K562 (cell line): Measurements from ENCODE around the gene FILIP1L. TPM values are rescaled to one million over a fixed set of nuclear protein-coding genes. Genes with fewer than 3 reads are reported as not detected.

Experiments used
- ATAC-seq: fragments of 200-7000 bp; cut with Tn5 transposase; 3 replicates; pipeline ENCODE4 v1.9.1; 2020; ENCODE audit warnings: moderate library complexity
- BruUV-seq: library from RNA; stranded (reverse); fragments of 400-500 nt; replicated peaks from 2 replicates; lab custom pipeline; 2021; lab: Mats Ljungman, UMichigan
- CTCF ChIA-PET: fragments of 300-600 bp; formaldehyde crosslinking; extraction: SDS; loops from one replicate; lab custom pipeline; 2021; ENCODE audit warnings: low intra/inter-chr PET ratio; lab: Yijun Ruan, JAX
- POLR2A ChIA-PET: fragments of 300-600, 350-650 bp; sonication (Branson Sonifier 250); formaldehyde crosslinking; extraction: SDS; loops from one replicate; lab custom pipeline; 2021; ENCODE audit warnings: antibody characterized with exemption, inconsistent platforms; lab: Yijun Ruan, JAX
- DNase-seq, 4 experiments: peaks; one replicate each; pipeline versions ENCODE4 v3.0.0 to v3.0.0-alpha.2; 2011 to 2018; ENCODE audit warnings: low spot score in 3 of 4, mixed read lengths in 3 of 4; ENCODE audit errors: extremely low read depth in 1 of 4
- FAIRE-seq: peaks from 2 replicates; lab custom pipeline; 2011; peaks lifted over from hg19 to GRCh38; lab: Jason Lieb, UNC
- H2AFZ ChIP-seq: 2 replicates; pipeline ENCODE4 v1.6.0; 2011; ENCODE audit warnings: low read depth, low read length, control low read depth, inconsistent platforms
- H3K27ac ChIP-seq: fragments of 200-600 bp; 3 replicates; pipeline ENCODE4 v1.8.0; 2011; ENCODE audit warnings: low read depth, mild to moderate bottlenecking, control low read depth, inconsistent platforms, low read length, moderate library complexity, mixed read lengths; ENCODE audit errors: extremely low read depth
- H3K27me3 ChIP-seq, 2 experiments: fragments of 300-600 bp in 1 of 2; 2 replicates in 1 of 2; 3 replicates in 1 of 2; pipeline versions ENCODE4 v1.6.0 to v1.8.0; 2011; ENCODE audit warnings: inconsistent platforms in 2 of 2, low read length in 2 of 2, mild to moderate bottlenecking in 1 of 2, mixed read lengths in 1 of 2, moderate library complexity in 1 of 2; ENCODE audit not compliant: control insufficient read depth in 2 of 2, insufficient read depth in 2 of 2
- H3K36me3 ChIP-seq: fragments of 300-600 bp; 3 replicates; pipeline ENCODE4 v1.8.0; 2011; ENCODE audit warnings: mild to moderate bottlenecking, low read length, inconsistent platforms; ENCODE audit not compliant: control insufficient read depth, insufficient read depth
- H3K4me1 ChIP-seq, 2 experiments: fragments of 200-600 bp in 1 of 2; replicated peaks in 1 of 2; 2 replicates in 1 of 2; 3 replicates in 1 of 2; pipeline versions ENCODE4 v1.5.1 to v1.8.0; 2011; ENCODE audit warnings: inconsistent platforms in 2 of 2, low read length in 2 of 2, mild to moderate bottlenecking in 1 of 2, mixed read lengths in 1 of 2, moderate library complexity in 1 of 2; ENCODE audit not compliant: control insufficient read depth in 2 of 2, insufficient read depth in 2 of 2
- H3K4me2 ChIP-seq: 2 replicates; pipeline ENCODE4 v1.6.1; 2011; ENCODE audit warnings: low read length, control low read depth, inconsistent platforms, mixed read lengths; ENCODE audit not compliant: insufficient read depth
- H3K4me3 ChIP-seq: fragments of 200-600 bp; sonication (generic), shearing (Covaris generic); 2 replicates; pipeline ENCODE4 v1.5.1; 2016; ENCODE audit warnings: control low read depth, inconsistent platforms
- H3K79me2 ChIP-seq: fragments of 200-600 bp; 3 replicates; pipeline ENCODE4 v1.8.0; 2011; ENCODE audit warnings: low read length, inconsistent platforms; ENCODE audit not compliant: control insufficient read depth, insufficient read depth
- H3K9ac ChIP-seq, 2 experiments: 2 replicates each; pipeline versions ENCODE4 v1.6.0 to v1.6.1; 2011; ENCODE audit warnings: low read depth in 2 of 2, low read length in 2 of 2, control low read depth in 1 of 2, inconsistent platforms in 1 of 2, mild to moderate bottlenecking in 1 of 2, mixed read lengths in 1 of 2; ENCODE audit not compliant: insufficient read depth in 1 of 2
- H3K9me1 ChIP-seq: one replicate; pipeline ENCODE4 v1.6.0; 2011; ENCODE audit warnings: inconsistent platforms, mild to moderate bottlenecking, low read length, moderate library complexity; ENCODE audit not compliant: control insufficient read depth, insufficient read depth
- H3K9me3 ChIP-seq: replicated peaks from 2 replicates; pipeline ENCODE4 v1.5.1; 2011; ENCODE audit warnings: low read depth, low read length, inconsistent platforms; ENCODE audit not compliant: control insufficient read depth, insufficient read depth
- H4K20me1 ChIP-seq: replicated peaks from 2 replicates; pipeline ENCODE4 v1.6.1; 2011; ENCODE audit warnings: low read length, inconsistent platforms, mixed read lengths; ENCODE audit not compliant: control insufficient read depth, insufficient read depth
- CBX1 ChIP-seq: sonication (generic); IDR thresholded peaks from 2 replicates; pipeline ENCODE4 v1.6.1; 2016; ENCODE audit warnings: antibody characterized with exemption, low read depth, mild to moderate bottlenecking
- EP400 ChIP-seq: fragments of 450-650 bp; IDR thresholded peaks from 2 replicates; pipeline ENCODE4 v1.6.1; 2017; ENCODE audit warnings: antibody characterized with exemption, mild to moderate bottlenecking, moderate library complexity
- FOS ChIP-seq: IDR thresholded peaks from 3 replicates; pipeline ENCODE4 v1.6.1; 2011; ENCODE audit not compliant: insufficient read length; ENCODE audit errors: extremely low read depth
- HDAC1 ChIP-seq, 2 experiments: fragments of 450-650 bp; IDR thresholded peaks; 2 replicates each; pipeline ENCODE4 v1.6.1; 2016 to 2017; ENCODE audit warnings: inconsistent platforms in 1 of 2, mild to moderate bottlenecking in 1 of 2, moderate library complexity in 1 of 2
- MXD1 ChIP-seq: fragments of 250-450 bp; sonication (Bioruptor Pico); IDR thresholded peaks from 2 replicates; pipeline ENCODE4 v1.8.0; 2021; ENCODE audit warnings: borderline replicate concordance, mild to moderate bottlenecking, moderate library complexity; ENCODE audit not compliant: poor library complexity, severe bottlenecking
- PHF21A ChIP-seq: fragments of 450-650 bp; IDR thresholded peaks from 2 replicates; pipeline ENCODE4 v1.6.1; 2017; ENCODE audit warnings: low read depth, borderline replicate concordance
- PURB ChIP-seq: sonication (generic); formaldehyde crosslinking; IDR thresholded peaks from 2 replicates; pipeline ENCODE4 v1.9.0; 2021; ENCODE audit warnings: low read depth, mild to moderate bottlenecking, missing genetic modification reagents
- ZSCAN29 ChIP-seq: fragments of 450-650 bp; IDR thresholded peaks from 2 replicates; pipeline ENCODE4 v1.6.1; 2017
- WGBS: fragments of 100-300 bp; shearing (Covaris generic); methylation state at CpG from one replicate; pipeline ENCODE4 v1.1.6; 2016; ENCODE audit warnings: low coverage, mixed read lengths; ENCODE audit not compliant: insufficient coverage; ENCODE audit errors: missing lambda C conversion rate; 5-methylcytosine and 5-hydroxymethylcytosine counted together
- in situ Hi-C: fragments of 300-500 bp; cut with MboI; formaldehyde crosslinking; loops from 4 replicates; pipeline ENCODE4 v1.15.0; 2018; ENCODE audit warnings: inconsistent platforms, mixed read lengths
- intact Hi-C: fragments of 100-400 bp; cut with micrococcal nuclease; formaldehyde crosslinking; loops from 2 replicates; pipeline ENCODE4 v1.14.2; 2022
- polyA plus RNA-seq, 8 experiments: library from polyadenylated mRNA; depleted of rRNA in 4 of 8; stranded (reverse) in 5 of 8; unstranded in 3 of 8; fragments of >200 nt; fragmentation: Nextera tagmentation in 2 of 8; fragmentation: Illumina TruSeq in 1 of 8; extraction: Ambion mirVana in 2 of 8; extraction: Trizol in 1 of 8; gene quantifications; 2 replicates each; pipeline versions ENCODE4 v1.2.1 to v1.2.3, GENCODE V29; 2011 to 2014; ENCODE audit warnings: inconsistent platforms in 1 of 8, missing spikeins in 1 of 8
- total RNA-seq, 7 experiments: library from RNA; depleted of rRNA in 6 of 7; stranded (reverse); fragments of >200 nt in 6 of 7; fragmentation: Illumina TruSeq in 2 of 7; extraction: Trizol in 2 of 7; gene quantifications; 2 replicates each; pipeline versions ENCODE4 v1.2.1 to v1.2.3, GENCODE V29; 2011 to 2021; ENCODE audit warnings: low replicate concordance in 1 of 7
- TF ChIP-seq, protein P1 (sequence below): fragments of 250-450 bp; sonication (Bioruptor Pico); IDR thresholded peaks from 2 replicates; pipeline ENCODE4 v1.5.0; 2020; ENCODE audit warnings: mild to moderate bottlenecking

The FILIP1L gene
- total and polyA plus RNA-seq, 9 of the 15 experiments (the other 6 are each of a cell fraction or from before 2014, with no cell fraction given), result 0.50 to 2.1 (median 1.1) TPM

DNA sequence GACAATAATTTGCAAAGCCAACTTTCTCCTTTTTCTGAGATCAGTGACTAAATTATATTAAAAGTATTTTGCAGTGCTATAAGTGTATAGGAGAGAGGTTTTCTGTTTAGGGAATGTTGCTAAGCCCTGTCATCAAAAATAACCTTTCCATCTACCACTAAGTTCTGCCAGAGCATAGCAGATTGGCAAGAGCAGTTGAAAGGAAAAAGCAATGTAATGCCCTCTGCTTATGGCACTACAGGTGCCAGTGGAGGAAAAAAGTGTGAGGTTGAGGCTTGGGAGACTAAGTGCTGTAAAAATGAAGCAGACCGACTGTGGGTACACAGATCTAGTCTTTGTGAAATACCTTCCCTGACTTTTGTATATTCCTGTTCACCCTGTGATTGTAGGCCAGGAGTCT, 11.5 kb downstream of the FILIP1L start:
- no peaks in the 10 kb centered on the region for H4K20me1 ChIP-seq
- no peaks in the 10 kb centered on the region for H3K9me1 ChIP-seq
- peaks cover 0 to 12% of the 10 kb centered on the region in 2 experiments; a peak in 3 of 5 replicates for H3K4me1 ChIP-seq
- no peak overlapping the region for H3K4me2 ChIP-seq
- H3K36me3 ChIP-seq, result no peaks in the 10 kb centered on the region; the same call in 2 of the 3 replicates
- in situ Hi-C loops, result no loop called here
- no peak for DNase-seq
- H2AFZ ChIP-seq, result no peak overlapping the region
- H3K4me3 ChIP-seq, result no peak overlapping the region
- TF ChIP-seq PURB (CRISPR knock-in tag), result no peak
- CTCF ChIA-PET, result no interaction called here
- no peaks in the 10 kb centered on the region for H3K79me2 ChIP-seq
- no TSS peak for BruUV-seq
- no peaks in the 10 kb centered on the region for H3K27me3 ChIP-seq
- whole genome bisulfite sequencing, result 93% methylated on average over 1 of the region's 1 CpG
- FAIRE-seq, result no peak
- no peak overlapping the region for H3K27ac ChIP-seq
- intact Hi-C loops, result no loop called here
- no peak overlapping the region for H3K9ac ChIP-seq
- POLR2A ChIA-PET, result no interaction called here
- H3K9me3 ChIP-seq, result no peaks in the 10 kb centered on the region; the same call in 1 of the 2 replicates
- no peak for ATAC-seq

DNA sequence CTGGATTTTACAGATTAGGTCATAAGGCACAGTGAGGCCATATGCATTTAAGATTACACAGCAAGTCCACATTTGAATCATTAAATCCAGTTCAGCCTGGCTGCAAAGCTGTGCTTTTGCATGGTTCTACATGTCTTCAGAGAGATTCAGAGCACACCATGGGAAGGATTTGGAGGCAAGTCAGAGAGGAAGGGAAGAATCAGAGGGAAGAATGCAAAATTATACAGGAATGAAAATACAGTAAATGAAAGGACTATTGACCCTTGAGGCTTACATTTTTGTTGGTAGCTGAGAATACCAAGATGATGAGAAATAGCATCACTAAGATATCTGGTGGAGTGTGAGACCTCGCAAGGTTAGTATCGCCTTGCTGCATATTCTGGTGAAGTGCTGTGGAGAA, 13.9 kb downstream of the FILIP1L start:
- POLR2A ChIA-PET, result no interaction called here
- no peaks in the 10 kb centered on the region for H4K20me1 ChIP-seq
- in situ Hi-C loops (no loop called here), intact Hi-C loops (no loop called here)
- no peak for DNase-seq
- BruUV-seq, result no TSS peak
- no peak overlapping the region for H3K4me2 ChIP-seq
- no peaks in the 10 kb centered on the region; the same call in 1 of the 2 replicates for H3K9me3 ChIP-seq
- no peaks in the 10 kb centered on the region for H3K79me2 ChIP-seq
- H3K27ac ChIP-seq, result no peak overlapping the region
- no peak overlapping the region for H3K4me3 ChIP-seq
- no peaks in the 10 kb centered on the region for H3K9me1 ChIP-seq
- no peaks in the 10 kb centered on the region for H3K36me3 ChIP-seq
- H3K27me3 ChIP-seq, result no peaks in the 10 kb centered on the region
- TF ChIP-seq, protein P1, sequence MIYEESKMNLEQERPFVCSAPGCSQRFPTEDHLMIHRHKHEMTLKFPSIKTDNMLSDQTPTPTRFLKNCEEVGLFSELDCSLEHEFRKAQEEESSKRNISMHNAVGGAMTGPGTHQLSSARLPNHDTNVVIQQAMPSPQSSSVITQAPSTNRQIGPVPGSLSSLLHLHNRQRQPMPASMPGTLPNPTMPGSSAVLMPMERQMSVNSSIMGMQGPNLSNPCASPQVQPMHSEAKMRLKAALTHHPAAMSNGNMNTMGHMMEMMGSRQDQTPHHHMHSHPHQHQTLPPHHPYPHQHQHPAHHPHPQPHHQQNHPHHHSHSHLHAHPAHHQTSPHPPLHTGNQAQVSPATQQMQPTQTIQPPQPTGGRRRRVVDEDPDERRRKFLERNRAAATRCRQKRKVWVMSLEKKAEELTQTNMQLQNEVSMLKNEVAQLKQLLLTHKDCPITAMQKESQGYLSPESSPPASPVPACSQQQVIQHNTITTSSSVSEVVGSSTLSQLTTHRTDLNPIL (CRISPR knock-in tag), result no peak
- TF ChIP-seq PHF21A (no peak), MXD1 (CRISPR knock-in tag) (no peak), FOS (no peak), EP400 (no peak), HDAC1 (IDR thresholded peaks at IDR 0.05) (no peak), CBX1 (no peak), ZSCAN29 (no peak)
- TF ChIP-seq, all 486 proteins: peak for 0
- Histone ChIP-seq H3K9ac (no peak overlapping the region), H2AFZ (no peak overlapping the region), H3K4me1 (peaks cover 0 to 3% of the 10 kb centered on the region in 2 experiments; a peak in 2 of 5 replicates)
- WGBS, result 100% methylated on average over 2 of the region's 2 CpGs
- CTCF ChIA-PET, result no interaction called here
- no peak for ATAC-seq
- no peak for FAIRE-seq
